SK-N-MC (cell line): ENCODE measurements around the gene PCP4L1.

ENCODE experiments used
- EZH2 ChIP-seq: fragments of 200-600 bp; sonication (generic); IDR thresholded peaks from one replicate; pipeline ENCODE4 v1.6.1; 2017; ENCODE audit warnings: antibody characterized with exemption
- FOXP2 ChIP-seq: optimal IDR thresholded peaks from 2 replicates; pipeline ENCODE3; 2011; ENCODE audit warnings: mild to moderate bottlenecking, moderate library complexity; ENCODE audit not compliant: insufficient read depth; ENCODE audit errors: extremely low read length, control extremely low read depth
- POLR2AphosphoS5 ChIP-seq: IDR thresholded peaks from 2 replicates; pipeline ENCODE4 v1.6.1; 2012; ENCODE audit warnings: mild to moderate bottlenecking, low read depth, low read length, borderline replicate concordance

GRCh38 chr1:161258439-161259344 lies at the start of gene PCP4L1:
- TF ChIP-seq POLR2AphosphoS5 (no peak), EZH2 (peak; percentile 55), FOXP2 (no peak)
